Gastrocnemius medialis (tissue), 4 donors: Measurements from ENCODE around the gene HLA-DQB1.

ENCODE experiments used
- POLR2A ChIP-seq, 2 donors: fragments of 450-650 bp; IDR thresholded peaks; one replicate each; pipeline ENCODE4 v1.6.1; 2017; ENCODE audit warnings: antibody characterized with exemption in 2 of 2, mild to moderate bottlenecking in 2 of 2, moderate library complexity in 2 of 2
- TF ChIP-seq, protein P1 (sequence below), 5 experiments: fragments of 450-650 bp in 3 of 5; fragments of 200-600 bp in 2 of 5; sonication (generic) in 2 of 5; IDR thresholded peaks in 4 of 5; conservative IDR thresholded peaks in 1 of 5; 1 replicate in 4 of 5; 2 replicates in 1 of 5; pipeline ENCODE4 v1.5.1; 2016 to 2019; ENCODE audit warnings: antibody characterized with exemption in 5 of 5, mild to moderate bottlenecking in 3 of 5, moderate library complexity in 3 of 5

DNA sequence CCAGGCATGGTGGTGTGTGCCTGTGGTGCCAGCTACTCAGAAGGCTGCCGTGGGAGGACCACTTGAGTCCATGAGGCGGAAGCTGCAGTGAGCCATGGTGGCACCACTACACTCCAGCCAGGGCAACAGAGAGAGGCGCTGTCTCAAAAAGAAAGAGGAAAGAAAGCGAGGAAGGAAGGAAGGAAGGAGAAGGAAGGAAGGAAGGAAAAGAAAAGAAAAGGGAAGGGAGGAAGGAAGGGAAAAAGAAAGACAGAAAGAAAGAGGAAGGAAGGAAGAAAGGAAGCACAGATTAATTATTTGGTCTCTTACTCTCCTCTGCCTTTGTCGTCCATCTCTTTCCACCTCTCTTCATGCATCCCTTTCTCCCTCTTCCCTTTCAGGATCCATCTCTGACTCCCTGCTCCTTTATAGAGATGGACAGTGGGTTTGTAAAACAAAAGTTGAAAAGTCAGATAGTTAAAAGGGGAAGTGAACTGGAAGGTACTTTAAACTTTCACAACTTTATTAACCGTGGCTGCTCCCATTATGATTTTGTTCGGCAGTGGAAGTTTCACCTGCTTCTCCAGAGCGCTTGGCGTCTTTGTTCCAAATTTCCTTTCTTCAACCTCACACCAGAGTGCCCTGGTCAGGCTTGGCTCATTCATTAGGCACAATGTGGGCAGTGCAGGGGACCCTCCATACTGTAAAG is 27.8 kb downstream of the HLA-DQB1 start:
- TF ChIP-seq, protein P1, sequence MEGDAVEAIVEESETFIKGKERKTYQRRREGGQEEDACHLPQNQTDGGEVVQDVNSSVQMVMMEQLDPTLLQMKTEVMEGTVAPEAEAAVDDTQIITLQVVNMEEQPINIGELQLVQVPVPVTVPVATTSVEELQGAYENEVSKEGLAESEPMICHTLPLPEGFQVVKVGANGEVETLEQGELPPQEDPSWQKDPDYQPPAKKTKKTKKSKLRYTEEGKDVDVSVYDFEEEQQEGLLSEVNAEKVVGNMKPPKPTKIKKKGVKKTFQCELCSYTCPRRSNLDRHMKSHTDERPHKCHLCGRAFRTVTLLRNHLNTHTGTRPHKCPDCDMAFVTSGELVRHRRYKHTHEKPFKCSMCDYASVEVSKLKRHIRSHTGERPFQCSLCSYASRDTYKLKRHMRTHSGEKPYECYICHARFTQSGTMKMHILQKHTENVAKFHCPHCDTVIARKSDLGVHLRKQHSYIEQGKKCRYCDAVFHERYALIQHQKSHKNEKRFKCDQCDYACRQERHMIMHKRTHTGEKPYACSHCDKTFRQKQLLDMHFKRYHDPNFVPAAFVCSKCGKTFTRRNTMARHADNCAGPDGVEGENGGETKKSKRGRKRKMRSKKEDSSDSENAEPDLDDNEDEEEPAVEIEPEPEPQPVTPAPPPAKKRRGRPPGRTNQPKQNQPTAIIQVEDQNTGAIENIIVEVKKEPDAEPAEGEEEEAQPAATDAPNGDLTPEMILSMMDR (IDR thresholded peaks at IDR 0.05 in 4 of 5, conservative IDR thresholded peaks at IDR 0.05 in 1 of 5): no peak
- TF ChIP-seq POLR2A (IDR thresholded peaks at IDR 0.05): no peak
